SW 1271 (cell line): ENCODE data around the gene MAST4.

ENCODE experiments used
- DNase-seq, 2 experiments: peaks; one replicate each; lab custom pipeline; 2025; lab: John Stamatoyannopoulos, UW

The MAST4 gene

GRCh38 chr5:66991746-66992145, 395.6 kb downstream of the MAST4 start:
- no peak for DNase-seq

- no peak for DNase-seq
These were observed 396.4 kb downstream of the MAST4 start for GRCh38 chr5:66992547-66992946.

- DNase-seq, result no peak
These were observed 397.3 kb downstream of the MAST4 start for GRCh38 chr5:66993448-66993847.

GRCh38 chr5:66993882-66994281, 397.7 kb downstream of the MAST4 start:
- DNase-seq, result no peak

GRCh38 chr5:66994790-66995189, 398.6 kb downstream of the MAST4 start:
- DNase-seq, result no peak

GRCh38 chr5:67000794-67001475, 404.7 kb downstream of the MAST4 start:
- DNase-seq, result no peak

GRCh38 chr5:67002832-67003684, 406.9 kb downstream of the MAST4 start:
- no peak for DNase-seq

- no peak for DNase-seq
These were observed 407.4 kb downstream of the MAST4 start for GRCh38 chr5:67003685-67003934.

GRCh38 chr5:67003935-67004729, 407.9 kb downstream of the MAST4 start:
- DNase-seq, result peak in 1 of 2 experiments; percentile 24

GRCh38 chr5:67004730-67005350, 408.6 kb downstream of the MAST4 start:
- DNase-seq, result no peak

- no peak for DNase-seq
These were observed 409.7 kb downstream of the MAST4 start for GRCh38 chr5:67005737-67006499.

- DNase-seq, result no peak
These were observed 410.3 kb downstream of the MAST4 start for GRCh38 chr5:67006500-67006848.

- DNase-seq, result no peak
These were observed 412.8 kb downstream of the MAST4 start for GRCh38 chr5:67009028-67009427.

- no peak for DNase-seq
These were observed 414.7 kb downstream of the MAST4 start for GRCh38 chr5:67010684-67011409.

GRCh38 chr5:67011422-67011821, 415.2 kb downstream of the MAST4 start:
- DNase-seq, result no peak

- no peak for DNase-seq
These were observed 416.0 kb downstream of the MAST4 start for GRCh38 chr5:67012171-67012570.

- DNase-seq, result no peak
These were observed 417.5 kb downstream of the MAST4 start for GRCh38 chr5:67013719-67014118.

GRCh38 chr5:67014191-67014590, 418.0 kb downstream of the MAST4 start:
- no peak for DNase-seq

GRCh38 chr5:67014957-67015400, 418.8 kb downstream of the MAST4 start:
- no peak for DNase-seq

GRCh38 chr5:67015541-67016191, 419.5 kb downstream of the MAST4 start:
- DNase-seq, result no peak
